HT1080 (cell line): ENCODE measurements around the gene KDM2A. TPM values are rescaled to one million over a fixed set of nuclear protein-coding genes. Genes with fewer than 3 reads are reported as not detected.

Source experiments
- DNase-seq: peaks from one replicate; pipeline ENCODE4 v3.0.0-alpha.2; 2015; ENCODE audit warnings: low read depth
- total RNA-seq: library from RNA; depleted of rRNA; stranded (reverse); fragments of >200 nt; shearing (Covaris generic); gene quantifications from 2 replicates; pipeline ENCODE4 v1.2.3, GENCODE V29; 2014

The KDM2A gene
- total RNA-seq, 1 experiment from 2014 or later: 25.6 TPM

DNA sequence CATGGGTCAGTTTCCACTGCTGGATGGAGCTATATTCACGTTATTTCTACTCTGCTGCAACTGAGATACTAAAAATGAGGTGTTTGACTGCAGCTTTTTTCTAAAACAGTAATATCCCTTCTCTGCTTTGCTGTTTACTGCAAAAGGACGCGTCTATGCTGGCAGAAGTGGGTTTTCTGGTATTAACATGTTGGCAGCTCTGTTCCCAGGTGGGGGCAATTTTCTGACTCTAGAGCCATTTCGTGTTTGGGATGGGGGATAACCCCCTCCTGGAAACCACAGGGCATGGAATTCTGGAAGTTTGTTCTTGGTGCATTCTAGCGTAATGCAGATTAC is 152.1 kb downstream of the KDM2A start:
- DNase-seq: no peak

DNA sequence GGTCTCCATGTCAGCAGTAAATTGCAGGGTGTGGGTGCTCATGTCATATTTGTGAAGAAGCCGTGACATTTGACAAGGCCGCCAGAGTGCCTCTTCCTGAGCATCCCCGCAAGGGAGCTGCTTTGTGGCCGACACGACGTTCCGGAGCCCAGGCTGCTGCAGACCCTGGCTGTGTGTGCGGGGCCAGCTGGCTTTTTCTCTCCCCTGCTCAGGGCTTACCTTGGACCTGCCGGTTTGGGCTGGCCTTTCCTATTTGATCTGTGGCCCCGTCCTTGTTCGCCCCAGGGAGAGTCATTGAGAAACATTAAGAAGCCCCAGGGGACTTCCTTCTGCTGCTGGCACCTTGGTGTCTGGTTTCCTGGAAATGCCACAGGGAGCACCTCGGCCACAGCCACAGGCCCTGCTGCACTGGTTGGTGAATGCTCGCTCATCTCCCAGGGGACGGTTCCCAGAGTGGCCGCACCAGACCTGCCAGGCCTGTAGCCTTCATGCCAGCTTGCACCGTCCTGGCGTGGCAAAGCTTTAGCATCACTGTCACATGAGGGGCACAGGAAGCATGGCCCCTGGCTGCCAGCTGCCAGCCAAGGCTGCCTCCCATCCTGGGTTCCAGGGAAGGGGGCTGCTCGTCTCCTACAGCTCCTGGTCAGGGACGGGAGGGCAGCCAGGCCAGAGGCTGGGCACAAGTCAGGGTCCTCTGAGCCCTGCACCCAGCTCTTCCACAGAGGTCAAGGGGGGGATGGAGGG is 152.7 kb downstream of the KDM2A start:
- no peak for DNase-seq

DNA sequence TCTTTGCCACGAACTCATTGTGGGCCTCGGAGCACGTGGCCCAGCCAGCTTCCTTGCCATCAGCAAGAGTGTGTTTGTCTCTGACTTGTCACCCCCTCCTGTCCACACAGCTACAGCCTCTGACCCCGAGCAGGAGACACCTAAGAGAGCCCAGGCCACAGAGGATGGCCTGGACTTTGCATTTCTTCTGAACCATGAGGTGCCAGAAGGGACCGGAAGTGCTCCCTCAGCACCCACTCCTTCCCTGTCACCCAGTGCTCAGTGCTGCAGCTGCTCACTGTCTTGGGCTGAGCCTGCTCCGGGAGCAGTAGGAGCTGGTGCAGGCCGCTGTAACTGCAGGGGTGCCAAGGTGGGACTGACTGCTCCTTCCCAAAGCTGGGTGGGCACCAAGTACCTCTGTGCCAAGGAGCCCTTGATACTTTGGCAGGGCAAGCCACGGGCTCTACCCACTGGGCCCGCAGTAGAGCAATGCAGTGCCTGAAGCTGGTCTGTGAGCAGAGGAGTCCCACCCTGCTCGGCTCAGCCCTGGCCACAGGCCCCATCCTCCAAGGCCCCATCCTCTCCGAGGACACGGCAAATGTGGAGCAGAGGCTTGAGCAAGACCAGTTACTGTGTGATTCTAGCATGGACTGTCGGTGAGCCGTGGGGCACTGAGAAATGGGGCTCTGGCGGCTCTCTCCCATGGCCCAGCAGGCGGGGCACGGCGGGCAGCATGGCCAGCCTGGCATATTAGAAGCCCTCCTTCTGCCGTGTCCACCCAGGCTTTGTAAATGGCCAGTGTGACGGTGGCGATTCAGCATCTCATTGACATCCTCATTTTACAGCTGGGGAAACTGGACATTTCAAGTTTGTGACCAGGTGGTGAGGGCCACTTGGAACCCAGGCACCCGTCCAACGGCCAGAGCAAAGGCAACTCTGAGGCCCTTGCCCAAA is 153.5 kb downstream of the KDM2A start:
- no peak for DNase-seq

DNA sequence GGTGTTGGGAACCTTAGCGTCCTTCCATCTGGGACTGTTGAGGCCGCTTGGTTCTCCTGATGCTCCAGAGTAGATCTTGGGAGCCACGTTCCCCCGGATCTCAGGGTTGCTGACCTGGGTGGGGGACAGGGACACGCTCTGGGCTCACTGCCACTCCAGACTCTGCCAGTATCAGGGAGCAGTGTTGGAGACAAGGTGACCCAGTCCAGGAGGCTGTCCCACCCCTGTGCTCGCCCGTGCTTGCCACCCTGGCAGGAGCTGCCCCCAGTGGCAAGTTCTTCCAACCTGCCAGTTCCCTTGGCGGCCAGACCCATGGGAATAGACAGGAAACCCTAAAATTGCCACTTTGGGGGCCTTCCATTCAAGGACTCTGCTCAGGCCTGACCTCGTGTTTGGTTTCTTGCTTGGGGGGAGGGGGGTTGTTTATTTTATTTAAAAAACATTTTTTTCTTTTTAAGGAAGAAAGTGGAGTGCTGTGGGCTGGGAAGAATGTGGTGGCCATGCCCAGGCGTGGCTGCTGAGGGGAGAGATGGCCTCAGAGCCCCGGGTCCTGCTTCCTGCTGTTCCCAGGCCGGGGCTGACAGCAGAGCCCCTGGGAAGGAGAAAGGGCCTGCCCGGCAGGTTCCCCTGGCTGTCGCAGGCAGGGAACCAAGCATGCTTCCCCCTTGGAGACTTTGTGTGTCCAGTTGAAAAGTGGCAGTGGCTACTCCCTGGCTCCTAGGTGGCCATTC is 154.4 kb downstream of the KDM2A start:
- DNase-seq: no peak

DNA sequence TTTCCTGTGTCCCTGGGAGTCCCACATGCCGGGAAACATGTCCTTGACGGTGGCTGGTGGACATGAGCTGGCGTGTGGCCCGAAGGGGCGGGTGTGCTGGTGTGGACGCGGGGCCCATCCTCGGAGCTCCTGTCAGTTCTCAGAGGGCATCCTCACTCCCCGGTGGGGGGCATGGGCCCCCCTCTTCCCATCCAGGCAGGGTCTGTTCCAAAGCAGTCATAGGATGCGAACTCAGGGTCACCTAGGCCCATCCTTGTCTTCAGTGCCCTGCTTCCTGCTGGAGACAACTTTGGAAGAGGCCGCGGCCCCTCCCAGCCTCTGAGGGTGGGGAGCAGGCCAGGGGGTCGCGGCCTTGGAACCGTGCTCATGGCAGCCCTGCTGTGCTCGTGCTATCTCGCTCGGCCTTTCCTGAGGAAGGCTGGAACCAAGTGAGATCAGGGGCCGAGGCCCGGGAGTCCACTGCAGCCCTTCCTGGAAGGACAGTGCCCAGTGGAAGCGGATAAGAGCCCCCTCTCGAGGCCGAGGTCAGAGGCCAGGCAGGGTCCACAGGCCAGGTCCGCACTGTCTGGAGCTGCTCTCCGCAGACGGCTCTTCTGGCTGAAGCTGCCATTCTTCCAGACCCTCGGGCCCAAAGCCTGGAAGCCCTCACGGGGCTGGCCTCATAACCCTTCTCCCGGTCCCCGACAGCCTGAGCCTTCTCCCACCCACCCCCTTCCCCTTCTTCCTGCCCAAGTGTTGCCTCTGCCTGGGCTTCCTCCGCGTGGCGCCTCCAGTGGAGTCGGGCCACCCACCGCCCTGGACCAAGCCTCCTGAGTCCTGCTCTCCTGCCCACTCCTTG is 155.9 kb downstream of the KDM2A start:
- no peak for DNase-seq

DNA sequence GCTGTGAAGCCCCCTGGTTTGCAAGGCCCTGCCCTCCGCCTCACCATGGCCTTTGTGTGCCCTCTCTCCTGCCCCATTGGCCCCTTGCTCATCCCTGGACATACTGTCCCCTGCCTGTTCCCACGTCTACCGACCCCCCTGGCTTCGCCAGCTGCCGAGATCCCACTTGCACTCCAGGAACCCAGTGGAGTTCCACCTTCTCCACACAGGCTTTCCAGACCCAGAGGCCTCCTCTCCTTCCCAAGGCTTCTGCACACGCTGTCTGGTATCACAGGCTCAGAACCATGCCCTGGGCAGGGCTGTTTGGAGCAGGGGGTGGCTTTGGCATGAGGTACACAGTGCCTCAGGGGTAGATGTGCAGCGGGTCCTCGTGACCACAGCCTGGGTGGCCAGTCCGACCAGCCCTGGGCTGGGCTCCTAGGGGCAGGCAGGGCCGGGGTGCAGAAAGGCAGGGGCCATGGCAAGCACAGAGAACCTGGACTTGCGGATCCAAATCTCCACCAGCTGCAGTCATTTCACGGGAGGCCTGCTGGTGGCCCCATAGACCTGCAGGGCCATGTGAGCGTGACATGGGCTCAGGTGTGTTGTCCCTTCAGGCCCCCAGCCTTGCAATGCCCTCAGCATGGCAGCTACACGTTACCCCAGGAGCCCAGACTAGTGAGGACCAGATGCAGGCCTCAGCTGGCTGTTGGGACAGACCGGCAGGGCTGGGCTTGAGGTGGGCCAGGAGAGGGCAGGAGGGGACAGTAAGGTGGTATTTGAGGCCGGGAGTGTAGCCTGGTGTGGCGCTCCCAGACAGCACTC is 156.7 kb downstream of the KDM2A start:
- DNase-seq: no peak

DNA sequence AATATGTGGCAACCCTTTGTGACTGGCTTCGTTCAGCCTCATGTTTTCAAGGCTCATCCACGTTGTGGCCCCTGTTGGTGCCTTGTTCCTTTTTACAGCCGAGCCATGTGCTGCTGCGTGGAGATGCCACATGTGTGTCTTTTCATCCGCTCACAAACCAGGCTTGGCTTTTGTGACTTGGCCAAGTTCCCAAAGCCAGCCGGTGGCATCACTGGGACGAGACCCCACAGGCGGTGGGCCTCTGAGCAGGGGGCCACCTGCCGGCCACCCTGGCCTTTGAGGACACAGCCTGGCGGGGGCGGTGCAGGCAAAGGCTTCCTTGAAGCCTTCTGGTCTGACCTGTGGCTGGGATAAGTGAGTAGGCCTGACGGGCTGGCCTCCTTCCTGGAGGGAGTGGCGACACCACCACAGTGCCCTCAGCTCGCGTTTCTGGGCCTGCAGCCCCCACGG is 157.7 kb downstream of the KDM2A start:
- peak; percentile 53 for DNase-seq

DNA sequence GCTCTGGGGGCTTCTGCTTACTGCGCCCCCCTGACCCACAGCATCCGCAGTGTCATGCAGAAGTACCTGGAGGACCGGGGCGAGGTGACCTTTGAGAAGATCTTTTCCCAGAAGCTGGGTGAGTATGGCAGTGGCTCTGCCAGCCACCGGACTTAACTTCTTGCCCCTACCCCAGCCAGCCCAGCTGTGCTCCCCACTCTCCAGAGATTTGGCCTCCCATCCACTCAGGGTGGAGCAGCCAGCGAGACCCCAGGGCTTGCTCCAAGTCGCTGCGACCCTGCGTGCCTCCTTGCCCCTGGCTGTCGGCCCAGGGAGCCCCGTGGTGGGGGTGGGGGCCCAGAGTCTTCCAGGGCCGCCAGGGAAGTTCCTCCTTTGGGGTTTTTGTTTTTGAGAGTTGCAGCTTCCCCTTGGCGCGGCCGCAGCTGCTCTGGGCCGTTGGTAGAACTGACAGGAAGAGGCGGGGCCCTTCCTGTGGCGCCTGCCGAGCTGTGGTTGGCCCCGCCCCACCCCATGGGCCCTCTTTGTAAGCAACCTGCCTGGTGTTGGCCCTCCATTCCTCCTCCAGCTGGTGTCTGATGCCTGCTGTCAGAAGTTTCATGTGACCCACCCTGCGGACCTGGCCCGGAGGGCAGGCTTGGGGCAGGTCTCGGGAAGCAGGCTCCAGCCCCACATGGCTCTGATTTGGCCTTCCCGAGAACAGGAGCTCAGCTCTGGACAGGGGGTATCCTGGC is 158.3 kb downstream of the KDM2A start:
- peak; percentile 91 for DNase-seq

DNA sequence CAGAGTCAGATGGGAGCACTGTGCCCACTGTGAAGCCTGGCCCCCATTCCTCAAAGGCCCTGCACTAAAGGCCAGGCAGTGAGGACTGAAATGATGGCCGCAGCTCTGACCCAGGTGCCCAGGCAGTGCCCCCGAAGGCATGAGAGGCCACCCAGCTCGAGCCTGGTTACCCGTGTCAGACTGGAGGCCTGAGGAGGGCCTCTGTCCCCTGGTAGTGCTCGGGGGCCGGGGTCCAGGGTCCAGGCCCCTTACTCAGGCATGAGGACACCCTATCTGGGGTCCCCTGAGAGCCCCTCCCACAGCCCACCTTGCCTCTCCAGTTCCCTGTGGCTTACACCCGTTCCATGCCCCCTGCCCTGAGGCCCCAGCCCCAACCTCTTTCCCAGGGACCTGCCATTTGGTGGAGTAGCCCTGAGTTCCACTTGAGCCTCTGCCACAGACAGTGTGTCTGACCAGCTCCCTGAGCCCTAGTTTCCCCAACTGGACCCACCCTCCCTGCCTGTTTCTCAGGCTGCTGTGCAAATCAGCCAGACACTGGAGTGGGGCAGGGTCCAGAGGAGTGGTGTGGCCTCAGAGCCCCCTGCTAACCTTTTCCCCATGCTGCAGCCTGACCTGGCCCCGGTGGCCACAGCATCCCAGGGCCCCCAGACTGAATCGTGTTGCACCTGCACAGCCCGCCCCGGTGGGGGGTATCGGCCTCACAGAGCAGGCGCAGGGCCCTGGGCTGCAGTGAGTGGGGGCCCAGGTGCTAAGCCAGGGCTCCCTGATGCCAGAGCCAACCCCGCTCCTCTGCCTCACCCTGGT is 159.3 kb downstream of the KDM2A start:
- DNase-seq: no peak

DNA sequence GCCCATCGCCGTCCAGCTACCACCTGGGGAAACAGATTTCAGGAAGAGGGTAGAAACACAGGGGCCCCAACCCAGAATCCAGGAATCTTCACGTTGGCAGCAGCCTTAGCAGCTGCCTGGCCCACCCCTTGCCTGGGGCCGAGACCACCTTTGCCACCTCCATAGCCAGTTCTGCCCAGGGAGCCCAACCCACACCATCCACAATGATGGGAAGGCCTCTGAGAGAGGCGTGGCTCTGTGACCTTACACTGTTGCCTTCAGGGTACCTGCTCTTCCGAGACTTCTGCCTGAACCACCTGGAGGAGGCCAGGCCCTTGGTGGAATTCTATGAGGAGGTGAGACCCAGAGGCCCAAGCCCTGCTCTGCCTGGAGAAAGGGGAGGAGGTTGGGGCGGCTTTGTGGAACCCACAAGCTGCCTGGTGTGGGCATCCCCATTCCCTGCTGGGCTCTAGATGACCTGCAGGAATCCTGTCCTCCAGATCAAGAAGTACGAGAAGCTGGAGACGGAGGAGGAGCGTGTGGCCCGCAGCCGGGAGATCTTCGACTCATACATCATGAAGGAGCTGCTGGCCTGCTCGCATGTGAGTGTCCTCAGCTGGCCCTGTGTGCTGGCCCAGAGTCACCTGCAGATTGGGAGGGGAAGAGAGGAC is 160.0 kb downstream of the KDM2A start:
- no peak for DNase-seq

DNA sequence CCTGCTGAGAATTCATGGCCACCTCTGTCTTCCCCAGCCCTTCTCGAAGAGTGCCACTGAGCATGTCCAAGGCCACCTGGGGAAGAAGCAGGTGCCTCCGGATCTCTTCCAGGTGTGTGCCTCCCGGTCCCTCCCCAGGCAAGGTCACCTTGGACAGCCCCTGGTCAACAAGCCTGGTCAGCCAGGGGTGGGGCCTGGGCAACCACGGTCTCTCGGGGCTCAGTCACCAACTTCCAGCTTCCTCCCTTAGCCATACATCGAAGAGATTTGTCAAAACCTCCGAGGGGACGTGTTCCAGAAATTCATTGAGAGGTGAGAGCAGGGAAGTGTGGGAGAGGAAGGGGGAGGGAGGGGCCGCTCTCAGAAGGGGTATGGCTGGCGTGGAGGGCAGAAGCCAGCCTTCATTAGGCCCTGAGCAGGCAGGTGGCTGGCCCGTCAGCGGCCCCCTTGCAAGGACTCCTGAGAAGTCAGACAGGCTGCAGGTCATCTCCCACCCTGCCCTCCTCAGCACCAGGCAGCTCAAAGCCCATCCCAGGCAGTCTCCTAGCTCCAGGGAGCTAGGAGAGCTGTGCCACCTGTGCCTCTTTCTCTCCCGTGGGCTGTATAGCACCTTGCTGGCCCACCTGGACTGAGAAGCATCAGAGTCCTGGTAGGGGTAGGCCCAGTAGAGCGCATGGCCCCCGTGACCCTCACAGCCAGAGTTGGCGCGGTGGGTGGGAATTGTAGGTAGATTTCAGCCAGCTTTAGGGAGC is 160.7 kb downstream of the KDM2A start:
- no peak for DNase-seq

DNA sequence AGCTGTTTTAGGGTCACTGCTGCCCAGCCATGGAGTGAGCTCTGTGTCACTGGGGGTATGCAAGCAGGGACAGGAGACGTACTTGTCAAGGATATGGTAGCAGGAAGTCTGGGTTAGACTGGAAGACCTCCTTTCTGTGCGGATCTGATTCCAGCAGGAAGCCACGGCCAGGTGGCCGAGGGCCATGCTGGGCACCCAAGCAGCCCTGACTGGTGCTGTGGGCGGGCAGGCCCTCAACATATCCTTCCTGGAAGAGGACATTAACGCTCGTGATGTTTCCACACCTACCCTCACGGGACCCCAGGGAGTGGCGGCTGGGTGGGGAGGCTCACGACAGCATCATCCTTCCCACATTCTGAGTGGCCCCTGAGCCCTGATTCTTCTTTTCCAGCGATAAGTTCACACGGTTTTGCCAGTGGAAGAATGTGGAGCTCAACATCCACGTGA is 161.3 kb downstream of the KDM2A start:
- DNase-seq: no peak

DNA sequence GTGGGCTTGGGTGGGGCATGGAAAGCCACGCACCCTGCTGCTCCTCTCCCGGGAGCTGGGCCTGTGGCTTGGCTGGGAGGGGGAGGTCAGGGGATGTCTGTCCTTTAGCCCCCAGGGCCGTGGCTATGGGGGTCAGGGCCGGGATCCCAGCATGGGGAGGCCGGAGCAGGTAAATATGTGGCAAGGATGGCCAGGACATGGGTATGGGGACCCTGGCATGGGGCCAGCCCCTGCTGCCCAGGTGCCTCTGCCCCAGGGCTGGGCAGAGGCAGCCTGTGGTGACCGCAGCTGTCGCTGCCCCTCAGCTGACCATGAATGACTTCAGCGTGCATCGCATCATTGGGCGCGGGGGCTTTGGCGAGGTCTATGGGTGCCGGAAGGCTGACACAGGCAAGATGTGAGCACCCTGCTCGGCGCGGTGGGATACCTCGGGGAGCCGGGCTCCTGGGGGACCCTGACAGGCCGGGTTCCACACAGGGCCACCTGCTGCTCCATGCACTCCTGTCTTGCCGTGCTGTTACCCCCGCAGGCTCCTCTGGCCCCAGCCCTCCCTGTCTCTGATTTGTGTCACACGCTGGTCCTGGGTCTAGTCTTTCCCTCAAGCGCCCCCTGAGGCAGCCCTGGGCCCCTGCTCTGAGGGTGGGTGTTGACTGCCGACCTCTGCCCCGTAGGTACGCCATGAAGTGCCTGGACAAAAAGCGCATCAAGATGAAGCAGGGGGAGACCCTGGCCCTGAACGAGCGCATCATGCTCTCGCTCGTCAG is 161.9 kb downstream of the KDM2A start:
- no peak for DNase-seq

DNA sequence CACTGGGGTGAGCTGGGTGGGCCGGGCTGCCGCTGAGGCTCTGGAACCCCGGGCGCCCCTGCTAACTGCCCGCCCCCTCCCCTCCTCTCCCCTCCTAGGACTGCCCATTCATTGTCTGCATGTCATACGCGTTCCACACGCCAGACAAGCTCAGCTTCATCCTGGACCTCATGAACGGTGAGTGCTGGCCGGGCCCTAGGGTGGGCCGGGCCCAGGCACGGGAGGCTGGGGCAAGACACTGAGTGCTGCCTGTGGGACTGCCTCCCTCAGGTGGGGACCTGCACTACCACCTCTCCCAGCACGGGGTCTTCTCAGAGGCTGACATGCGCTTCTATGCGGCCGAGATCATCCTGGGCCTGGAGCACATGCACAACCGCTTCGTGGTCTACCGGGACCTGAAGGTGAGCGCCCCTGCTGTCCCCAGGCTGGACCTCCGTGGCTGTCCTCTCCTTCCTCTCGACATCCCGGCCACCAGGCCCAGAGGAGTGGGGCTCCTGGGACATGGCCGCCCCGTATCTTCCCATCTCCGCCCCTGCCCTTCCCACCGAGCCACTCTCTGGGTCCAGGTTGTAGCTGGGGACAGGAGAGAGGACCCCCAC is 162.6 kb downstream of the KDM2A start:
- no peak for DNase-seq

DNA sequence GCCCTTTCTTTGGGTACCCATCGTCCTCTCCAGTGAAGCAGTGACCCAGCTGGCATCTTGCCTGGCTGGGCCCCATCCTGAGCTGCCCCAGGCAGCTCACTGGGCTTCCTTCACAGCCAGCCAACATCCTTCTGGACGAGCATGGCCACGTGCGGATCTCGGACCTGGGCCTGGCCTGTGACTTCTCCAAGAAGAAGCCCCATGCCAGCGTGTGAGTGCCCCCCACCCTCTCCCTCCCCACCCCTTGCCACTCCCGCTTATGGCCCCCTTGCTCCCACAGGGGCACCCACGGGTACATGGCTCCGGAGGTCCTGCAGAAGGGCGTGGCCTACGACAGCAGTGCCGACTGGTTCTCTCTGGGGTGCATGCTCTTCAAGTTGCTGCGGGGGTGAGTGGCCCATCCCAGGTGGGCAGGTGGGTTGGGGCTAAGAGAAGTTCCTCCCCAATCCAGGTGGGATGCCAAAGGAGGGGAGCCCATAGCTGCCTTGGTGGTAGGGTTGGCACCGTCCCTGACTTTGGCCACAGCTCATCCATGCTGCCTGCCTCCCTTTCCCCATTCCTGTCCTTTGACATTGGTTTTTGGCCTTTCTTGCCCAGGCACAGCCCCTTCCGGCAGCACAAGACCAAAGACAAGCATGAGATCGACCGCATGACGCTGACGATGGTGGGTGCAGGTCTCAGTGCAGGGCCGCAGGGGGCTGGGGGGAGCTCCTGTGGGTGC is 163.3 kb downstream of the KDM2A start:
- no peak for DNase-seq
